GM21529 (cell line): ENCODE data around the gene LGALS9.
"Not testable (repeated sequence)": the region's sequence is repeated elsewhere in the genome, so short reads cannot be mapped to it uniquely, and the experiment has no call there.

Source experiments
- ATAC-seq: cut with Tn5 transposase; IDR thresholded peaks from one replicate; pipeline ENCODE4 v1.9.1; 2021; ENCODE audit not compliant: unreplicated experiment

Gene LGALS9

DNA sequence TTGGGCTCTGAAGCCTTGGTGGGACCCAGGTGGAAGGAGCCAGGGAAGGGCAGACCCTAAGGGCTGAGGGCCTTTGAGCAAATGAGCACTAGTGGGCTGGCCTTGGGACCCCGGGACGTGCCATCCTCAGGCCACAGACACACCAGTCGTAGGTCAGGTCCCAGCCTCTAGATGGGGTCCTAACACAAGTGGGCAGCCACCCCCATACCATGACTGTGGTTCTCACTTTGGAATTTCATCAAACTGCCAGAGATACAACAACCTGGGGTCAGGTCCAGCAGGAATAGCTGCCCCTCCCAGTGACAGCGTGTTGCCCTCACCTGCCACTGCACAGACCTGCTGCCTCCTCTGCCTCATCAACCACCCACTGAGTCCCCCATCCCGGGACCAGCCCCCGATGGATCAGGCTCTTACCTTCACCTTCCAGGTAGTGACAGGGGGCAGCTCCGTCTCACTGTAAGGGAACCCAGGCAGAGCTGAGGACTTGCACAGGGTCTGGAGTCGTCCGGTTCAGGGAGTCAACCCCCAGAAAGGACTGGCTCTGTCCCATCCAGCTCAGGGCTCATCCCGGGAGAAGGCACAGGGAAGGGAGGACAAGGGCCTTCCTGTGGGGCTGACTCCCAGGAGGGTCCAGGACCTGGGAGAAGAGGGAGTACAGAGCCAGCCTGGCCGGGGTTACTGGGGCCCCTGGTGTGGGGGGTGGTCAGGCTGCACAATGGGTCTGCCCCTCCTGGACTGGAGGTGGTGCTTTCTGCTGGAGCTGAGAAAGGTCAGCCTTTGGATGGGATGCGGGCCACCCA is 40.0 kb downstream of the LGALS9 start:
- ATAC-seq: no peak

DNA sequence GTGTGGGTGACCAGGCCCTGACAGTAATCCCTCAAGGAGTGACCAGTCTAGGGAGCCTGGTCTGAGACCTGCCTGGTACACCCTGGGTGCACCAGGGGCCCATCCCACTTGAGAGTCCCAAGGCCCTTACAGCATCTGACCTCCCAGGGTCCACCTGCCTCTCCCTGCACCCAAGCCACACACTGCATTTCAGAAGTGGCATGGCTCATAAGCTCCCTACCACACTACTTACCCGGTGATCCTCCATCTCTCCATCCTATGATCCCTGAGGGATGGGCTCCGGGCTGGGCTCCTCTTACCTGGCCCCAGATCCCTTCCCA is 40.6 kb downstream of the LGALS9 start:
- ATAC-seq: no peak

DNA sequence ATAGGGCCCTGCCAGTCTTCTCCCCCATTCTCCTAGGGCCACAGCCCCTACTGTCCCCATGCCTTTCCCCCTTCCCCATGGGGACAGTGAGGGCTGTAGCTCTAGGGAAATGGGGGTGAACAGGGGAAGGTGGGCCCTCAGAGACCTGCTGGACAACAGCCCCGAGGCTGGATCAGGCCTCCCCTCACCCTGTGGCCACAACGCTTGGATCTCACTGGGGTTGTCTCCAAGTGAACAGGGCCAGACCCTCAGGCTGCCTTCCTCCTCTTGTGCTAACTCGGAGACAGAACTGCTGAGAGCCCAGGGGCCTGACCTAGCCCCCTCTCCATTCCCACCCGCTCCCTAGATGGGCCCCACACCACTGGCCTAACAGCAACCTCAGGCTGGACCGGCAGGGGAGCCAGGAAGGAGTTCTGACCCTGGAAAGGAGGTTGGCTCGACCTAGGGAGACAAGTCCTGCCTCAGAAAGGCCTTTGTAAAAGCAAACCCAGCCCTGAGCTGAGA is 41.0 kb downstream of the LGALS9 start:
- ATAC-seq: not testable (repeated sequence)

DNA sequence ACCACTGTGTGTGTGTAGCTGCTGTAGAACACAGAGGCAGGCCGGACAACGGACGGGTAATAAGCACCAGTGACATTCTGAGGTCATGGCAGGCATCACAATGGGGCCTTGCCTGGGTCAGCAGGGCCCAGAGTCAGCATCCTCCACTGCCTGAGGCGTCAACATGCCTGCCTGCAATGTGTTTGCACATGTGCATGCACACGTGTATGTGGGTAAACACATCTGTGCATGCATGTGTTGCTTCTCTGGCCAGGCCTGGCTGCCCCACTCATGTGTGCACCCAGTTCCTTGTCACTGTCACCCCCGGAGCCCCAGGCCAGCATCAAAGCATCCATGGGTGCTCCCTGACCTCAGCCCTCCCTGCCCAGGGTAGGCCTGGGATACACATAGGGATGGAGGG is 43.3 kb downstream of the LGALS9 start:
- no peak for ATAC-seq

DNA sequence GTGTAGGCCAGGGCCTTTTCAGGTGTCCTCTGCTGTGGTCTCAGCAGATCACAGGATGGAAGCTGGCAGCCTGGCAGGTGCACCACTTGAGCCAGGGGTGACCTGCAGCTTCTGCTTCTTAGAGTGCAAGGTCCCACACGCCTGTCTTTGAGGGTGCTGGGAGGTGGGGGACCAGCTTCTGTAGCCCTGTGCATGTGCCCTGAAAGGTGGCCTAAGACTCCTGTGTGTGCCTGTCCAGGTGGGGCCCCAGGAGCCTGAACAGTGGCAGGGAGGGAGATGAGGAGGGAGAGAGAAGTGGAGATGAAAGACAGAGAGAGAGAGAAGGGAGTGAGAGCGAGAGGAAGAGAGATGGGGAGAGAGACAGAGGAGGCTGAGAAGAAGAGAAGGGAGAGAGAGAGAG is 46.2 kb downstream of the LGALS9 start:
- no peak for ATAC-seq

DNA sequence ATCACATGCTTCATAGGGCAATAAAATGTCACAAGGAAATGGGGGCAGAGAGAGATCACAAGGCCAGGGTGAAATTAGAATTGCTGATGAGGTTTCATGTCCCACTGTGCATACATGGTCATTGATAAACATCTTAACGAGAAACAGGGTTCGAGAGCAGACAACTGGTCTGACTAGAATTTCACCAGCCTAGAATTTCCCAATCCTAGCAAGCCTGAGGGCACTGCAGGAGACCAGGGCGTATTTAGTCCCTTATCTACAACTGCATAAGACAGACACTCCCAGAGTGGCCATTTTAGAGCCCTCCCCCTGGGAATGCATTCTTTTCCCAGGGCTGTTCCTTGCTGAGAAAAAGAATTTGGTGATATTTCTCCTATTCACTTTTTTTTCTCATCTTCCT is 55.3 kb downstream of the LGALS9 start:
- not testable (repeated sequence) for ATAC-seq

DNA sequence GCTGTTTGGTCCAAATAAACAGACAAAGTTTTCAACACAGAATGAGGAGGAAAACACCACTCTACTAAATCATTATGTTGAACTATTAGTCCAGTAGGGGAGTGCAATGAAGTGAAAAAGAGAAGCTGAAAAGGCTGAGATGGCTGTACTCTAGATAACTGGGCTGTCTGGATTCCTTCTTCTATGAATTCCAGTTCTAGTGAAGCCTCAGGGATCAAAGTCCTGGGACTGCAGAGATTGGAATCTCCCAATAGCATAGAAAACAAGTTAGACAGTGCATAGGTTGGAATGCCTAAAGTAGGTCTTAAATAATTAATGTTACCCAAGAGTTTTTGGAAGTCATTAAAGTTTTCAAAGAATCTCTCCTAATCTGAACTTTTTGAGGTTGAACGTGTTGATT is 59.9 kb downstream of the LGALS9 start:
- no peak for ATAC-seq

DNA sequence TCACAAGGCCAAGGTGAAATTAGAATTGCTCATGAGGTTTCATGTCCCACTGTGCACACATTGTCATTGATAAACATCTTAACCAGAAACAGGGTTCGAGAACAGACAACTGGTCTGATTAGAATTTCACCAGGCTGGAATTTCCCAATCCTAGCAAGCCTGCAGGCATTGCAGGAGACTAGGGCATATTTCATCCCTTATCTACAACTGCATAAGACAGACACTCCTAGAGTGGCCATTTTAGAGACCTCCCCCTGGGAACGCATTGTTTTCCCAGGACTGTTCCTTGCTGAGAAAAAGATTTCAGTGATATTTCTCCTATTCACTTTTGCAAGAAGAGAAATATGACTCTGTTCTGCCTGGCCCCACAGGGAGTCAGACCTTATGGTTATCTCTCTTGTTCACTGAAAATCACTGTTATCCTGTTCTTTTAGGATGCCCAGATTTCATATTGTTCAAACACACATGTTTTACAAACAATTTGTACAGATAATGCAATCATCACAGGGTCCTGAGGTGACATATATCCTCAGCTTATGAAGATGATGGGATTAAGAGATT is 64.3 kb downstream of the LGALS9 start:
- ATAC-seq: not testable (repeated sequence)
